ENCODE data around the gene NEURL4. TPM values are rescaled to one million over a fixed set of nuclear protein-coding genes. Genes with fewer than 3 reads are reported as not detected.
"Not testable (repeated sequence)": the region's sequence is repeated elsewhere in the genome, so short reads cannot be mapped to it uniquely, and the experiment has no call there.

Gene NEURL4
- total RNA-seq, 4 donors from 2014 or later = 27.8 to 109 (median 35.0) TPM

GRCh38 chr17:7341842-7342241, 12.7 kb upstream of the NEURL4 start:
- in situ Hi-C loops (cut with MboI; ENCODE audit: low pct_ligation_motif_present in 1 of 4, low pct_unique_long_range_greater_than_20kb in 1 of 4, low sequenced_read_pairs in 3 of 4) (loop anchor here in 2 of 4 donors (10.0 to 25.0 kb wide), 2 partner anchors 67 to 305 kb away; partner anchors contain the start of genes SLC16A11 (in 1 of the 2) and SLC16A13 (in 1 of the 2)), intact Hi-C loops (cut with DNase I; ENCODE audit: low total_unique reads) (no loop called here)
- Histone ChIP-seq H3K4me1 (no peaks in the 10 kb centered on the region), H3K27me3 (peaks cover 18% of the 10 kb centered on the region), H3K27ac (no peak overlapping the region), H3K36me3 (no peaks in the 10 kb centered on the region), H3K9me3 (no peaks in the 10 kb centered on the region), H3K4me3 (no peak overlapping the region)
- no peak for DNase-seq
- TF ChIP-seq EP300 (IDR thresholded peaks at IDR 0.05; ENCODE audit: low read depth) (no peak), POLR2A (IDR thresholded peaks at IDR 0.05) (no peak), POLR2AphosphoS5 (IDR thresholded peaks at IDR 0.05) (no peak)
- TF ChIP-seq, protein P1, sequence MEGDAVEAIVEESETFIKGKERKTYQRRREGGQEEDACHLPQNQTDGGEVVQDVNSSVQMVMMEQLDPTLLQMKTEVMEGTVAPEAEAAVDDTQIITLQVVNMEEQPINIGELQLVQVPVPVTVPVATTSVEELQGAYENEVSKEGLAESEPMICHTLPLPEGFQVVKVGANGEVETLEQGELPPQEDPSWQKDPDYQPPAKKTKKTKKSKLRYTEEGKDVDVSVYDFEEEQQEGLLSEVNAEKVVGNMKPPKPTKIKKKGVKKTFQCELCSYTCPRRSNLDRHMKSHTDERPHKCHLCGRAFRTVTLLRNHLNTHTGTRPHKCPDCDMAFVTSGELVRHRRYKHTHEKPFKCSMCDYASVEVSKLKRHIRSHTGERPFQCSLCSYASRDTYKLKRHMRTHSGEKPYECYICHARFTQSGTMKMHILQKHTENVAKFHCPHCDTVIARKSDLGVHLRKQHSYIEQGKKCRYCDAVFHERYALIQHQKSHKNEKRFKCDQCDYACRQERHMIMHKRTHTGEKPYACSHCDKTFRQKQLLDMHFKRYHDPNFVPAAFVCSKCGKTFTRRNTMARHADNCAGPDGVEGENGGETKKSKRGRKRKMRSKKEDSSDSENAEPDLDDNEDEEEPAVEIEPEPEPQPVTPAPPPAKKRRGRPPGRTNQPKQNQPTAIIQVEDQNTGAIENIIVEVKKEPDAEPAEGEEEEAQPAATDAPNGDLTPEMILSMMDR (IDR thresholded peaks at IDR 0.05) = no peak
- whole genome bisulfite sequencing, 2 donors (ENCODE audit: low coverage in 1 of 2) = 73 to 91% methylated on average over 3 to 13 of the region's 13 CpGs

GRCh38 chr17:7340179-7340578, 11.0 kb upstream of the NEURL4 start:
- WGBS, 2 donors (ENCODE audit: low coverage in 1 of 2) = 59% methylated on average over 2 of the region's 2 CpGs; no CpG with 5 or more reads in 1 of the 2 donors

GRCh38 chr17:7337600-7337999, 8.5 kb upstream of the NEURL4 start:
- H3K9me3 ChIP-seq; H3K4me1 ChIP-seq; intact Hi-C loops (cut with DNase I; ENCODE audit: low total_unique reads); H3K36me3 ChIP-seq; DNase-seq: not testable (repeated sequence)
- in situ Hi-C loops (cut with MboI; ENCODE audit: low pct_ligation_motif_present in 1 of 4, low pct_unique_long_range_greater_than_20kb in 1 of 4, low sequenced_read_pairs in 3 of 4) = loop anchor here in 1 of 4 donors (25.0 kb wide), 1 partner anchor 300 kb away; the partner anchor contains the start of genes SLC16A11 and SLC16A13
- Histone ChIP-seq H3K4me3 (peak overlapping the region in 1 of 4 donors; percentile 38), H3K27me3 (peaks cover 17% of the 10 kb centered on the region), H3K27ac (peak overlapping the region in 2 of 4 donors; percentile 57 to 77)
- WGBS, 2 donors (ENCODE audit: low coverage in 1 of 2) = 58 to 60% methylated on average over 3 to 7 of the region's 7 CpGs

More at GRCh38 chr17:7340179-7340578, 11.0 kb upstream of the NEURL4 start:
- Histone ChIP-seq H3K4me1 (no peaks in the 10 kb centered on the region), H3K36me3 (no peaks in the 10 kb centered on the region), H3K4me3 (no peak overlapping the region), H3K27me3 (peaks cover 22% of the 10 kb centered on the region), H3K27ac (no peak overlapping the region), H3K9me3 (no peaks in the 10 kb centered on the region)
- DNase-seq = no peak
- TF ChIP-seq POLR2AphosphoS5 (IDR thresholded peaks at IDR 0.05) = no peak
- no peak for TF ChIP-seq EP300 (IDR thresholded peaks at IDR 0.05; ENCODE audit: low read depth)
- no peak for TF ChIP-seq POLR2A (IDR thresholded peaks at IDR 0.05)
- TF ChIP-seq, protein P1 (IDR thresholded peaks at IDR 0.05) = no peak
- intact Hi-C loops (cut with DNase I; ENCODE audit: low total_unique reads) (no loop called here), in situ Hi-C loops (cut with MboI; ENCODE audit: low pct_ligation_motif_present in 1 of 4, low pct_unique_long_range_greater_than_20kb in 1 of 4, low sequenced_read_pairs in 3 of 4) (loop anchor here in 2 of 4 donors (10.0 to 25.0 kb wide), 2 partner anchors 65 to 303 kb away; partner anchors contain the start of genes SLC16A11 (in 1 of the 2) and SLC16A13 (in 1 of the 2))

- Histone ChIP-seq H3K9me3 (no peaks in the 10 kb centered on the region), H3K36me3 (no peaks in the 10 kb centered on the region), H3K4me1 (no peaks in the 10 kb centered on the region), H3K27me3 (peaks cover 12% of the 10 kb centered on the region), H3K4me3 (peak within 1 kb of the TSS in 3 of 4 donors; percentile 13 to 38 (median 23)), H3K27ac (peak within 1 kb of the TSS; percentile 57 to 77 (median 67))
- intact Hi-C loops (cut with DNase I; ENCODE audit: low total_unique reads) = no loop called here
- in situ Hi-C loops (cut with MboI; ENCODE audit: low pct_ligation_motif_present in 1 of 4, low pct_unique_long_range_greater_than_20kb in 1 of 4, low sequenced_read_pairs in 3 of 4) = loop anchor here in 1 of 4 donors (25.0 kb wide), 1 partner anchor 299 kb away; the partner anchor contains the start of genes SLC16A11 and SLC16A13
- DNase-seq = peak; percentile 81
- TF ChIP-seq POLR2AphosphoS5 (IDR thresholded peaks at IDR 0.05) (no peak), POLR2A (IDR thresholded peaks at IDR 0.05) (no peak), EP300 (IDR thresholded peaks at IDR 0.05; ENCODE audit: low read depth) (no peak)
- TF ChIP-seq, protein P1 (IDR thresholded peaks at IDR 0.05) = no peak
- 34 to 81% methylated on average over 2 to 16 of the region's 17 CpGs for WGBS, 2 donors (ENCODE audit: low coverage in 1 of 2)
Observed at GRCh38 chr17:7336240-7337175, 7.4 kb upstream of the NEURL4 start, which contains the start of gene ACAP1. Gene ACAP1 (plus strand): TSS chr17:7336529. CDS start chr17:7336735, 206 bp downstream.

- H3K9me3 ChIP-seq; H3K27me3 ChIP-seq; H3K36me3 ChIP-seq; DNase-seq; intact Hi-C loops (cut with DNase I; ENCODE audit: low total_unique reads); H3K4me3 ChIP-seq; H3K4me1 ChIP-seq: not testable (repeated sequence)
- in situ Hi-C loops (cut with MboI; ENCODE audit: low pct_ligation_motif_present in 1 of 4, low pct_unique_long_range_greater_than_20kb in 1 of 4, low sequenced_read_pairs in 3 of 4) = loop anchor here in 1 of 4 donors (25.0 kb wide), 1 partner anchor 298 kb away; the partner anchor contains the start of genes SLC16A11 and SLC16A13
- 72 to 76% methylated on average over 5 to 13 of the region's 13 CpGs for WGBS, 2 donors (ENCODE audit: low coverage in 1 of 2)
- H3K27ac ChIP-seq = peak overlapping the region in 3 of 4 donors; percentile 65 to 77 (median 69)
Observed at GRCh38 chr17:7335765-7336164, 6.6 kb upstream of the NEURL4 start.
